Endothelial cell of umbilical vein (primary cell): ENCODE results near the gene GABRR2. TPM values are rescaled to one million over a fixed set of nuclear protein-coding genes. Genes with fewer than 3 reads are reported as not detected.

Experiments used
- BruUV-seq: library from RNA; stranded (reverse); fragments of 400-500 nt; replicated peaks from 2 replicates; lab custom pipeline; 2021; lab: Mats Ljungman, UMichigan
- CTCF ChIA-PET: fragments of 300-600, 350-600 bp; sonication (Branson Sonifier 250); formaldehyde crosslinking; loops from one replicate; lab custom pipeline; 2021; ENCODE audit warnings: antibody characterized with exemption, inconsistent platforms; lab: Charles Lee
- POLR2A ChIA-PET: fragments of 300-600, 350-600 bp; sonication (Branson Sonifier 250); formaldehyde crosslinking; loops from one replicate; lab custom pipeline; 2021; ENCODE audit warnings: antibody characterized with exemption, inconsistent platforms; lab: Charles Lee
- DNase-seq: peaks from one replicate; pipeline ENCODE4 v3.0.0-alpha.2; 2011; ENCODE audit warnings: low read depth, low spot score
- FAIRE-seq: peaks from 2 replicates; lab custom pipeline; 2011; peaks lifted over from hg19 to GRCh38; lab: Jason Lieb, UNC
- H2AFZ ChIP-seq: 2 replicates; pipeline ENCODE4 v1.6.0; 2012; ENCODE audit warnings: low read depth, low read length, control low read depth, inconsistent platforms
- H3K27ac ChIP-seq: 2 replicates; pipeline ENCODE4 v1.5.1; 2011; ENCODE audit warnings: low read depth, mild to moderate bottlenecking, control low read depth, low read length, moderate library complexity; ENCODE audit not compliant: insufficient read depth
- H3K27me3 ChIP-seq, 2 experiments: 2 replicates each; pipeline versions ENCODE4 v1.6.0 to v1.6.1; 2011; ENCODE audit warnings: low read length in 2 of 2, mixed read lengths in 1 of 2; ENCODE audit not compliant: control insufficient read depth in 2 of 2, insufficient read depth in 2 of 2
- H3K36me3 ChIP-seq, 2 experiments: 2 replicates in 1 of 2; 3 replicates in 1 of 2; pipeline ENCODE4 v1.5.1; 2011; ENCODE audit warnings: low read length in 2 of 2, mild to moderate bottlenecking in 1 of 2, moderate library complexity in 1 of 2; ENCODE audit not compliant: control insufficient read depth in 2 of 2, insufficient read depth in 2 of 2; ENCODE audit errors: extremely low read depth in 1 of 2
- H3K4me1 ChIP-seq: 3 replicates; pipeline ENCODE4 v1.5.1; 2011; ENCODE audit warnings: mild to moderate bottlenecking, low read length; ENCODE audit not compliant: control insufficient read depth, insufficient read depth; ENCODE audit errors: extremely low read depth
- H3K4me2 ChIP-seq: 2 replicates; pipeline ENCODE4 v1.6.1; 2011; ENCODE audit warnings: low read length, control low read depth, mixed read lengths; ENCODE audit not compliant: insufficient read depth
- H3K4me3 ChIP-seq, 3 experiments: fragments of 200-600 bp in 1 of 3; sonication (generic), shearing (Covaris generic) in 1 of 3; replicated peaks in 1 of 3; 2 replicates each; pipeline ENCODE4 v1.5.1; 2011 to 2016; ENCODE audit warnings: control low read depth in 3 of 3, low read length in 3 of 3, mild to moderate bottlenecking in 2 of 3, inconsistent platforms in 1 of 3, low read depth in 1 of 3, moderate library complexity in 1 of 3; ENCODE audit not compliant: insufficient read depth in 1 of 3
- H3K79me2 ChIP-seq: 2 replicates; pipeline ENCODE4 v1.6.0; 2012; ENCODE audit warnings: low read length, inconsistent platforms; ENCODE audit not compliant: control insufficient read depth, insufficient read depth
- H3K9ac ChIP-seq: replicated peaks from 2 replicates; pipeline ENCODE3; 2011; ENCODE audit warnings: low read length, control low read depth; ENCODE audit not compliant: insufficient read depth; ENCODE audit errors: extremely low read depth
- H3K9me1 ChIP-seq: replicated peaks from 3 replicates; pipeline ENCODE4 v1.6.0; 2011; ENCODE audit warnings: mild to moderate bottlenecking, low read length; ENCODE audit not compliant: control insufficient read depth, insufficient read depth; ENCODE audit errors: extremely low read depth
- H3K9me3 ChIP-seq: replicated peaks from 2 replicates; pipeline ENCODE4 v1.5.1; 2012; ENCODE audit warnings: low read length, inconsistent platforms; ENCODE audit not compliant: control insufficient read depth, insufficient read depth
- H4K20me1 ChIP-seq: replicated peaks from 2 replicates; pipeline ENCODE3; 2011; ENCODE audit warnings: mild to moderate bottlenecking, low read length; ENCODE audit not compliant: control insufficient read depth, insufficient read depth; ENCODE audit errors: extremely low read depth
- EZH2 ChIP-seq: IDR thresholded peaks from 2 replicates; pipeline ENCODE4 v1.6.1; 2012; ENCODE audit warnings: borderline replicate concordance, low read depth, mild to moderate bottlenecking, moderate library complexity, low read length, inconsistent platforms; ENCODE audit not compliant: severe bottlenecking
- FOS ChIP-seq: IDR thresholded peaks from 2 replicates; pipeline ENCODE4 v1.6.1; 2011; ENCODE audit warnings: mild to moderate bottlenecking, low read length, moderate library complexity, borderline replicate concordance; ENCODE audit not compliant: insufficient read depth
- GATA2 ChIP-seq: IDR thresholded peaks from 2 replicates; pipeline ENCODE4 v1.7.0; 2011; ENCODE audit warnings: low read depth, mild to moderate bottlenecking, moderate library complexity, mixed read lengths, low read length; ENCODE audit not compliant: insufficient read length, insufficient read depth
- JUN ChIP-seq: IDR thresholded peaks from 2 replicates; pipeline ENCODE4 v1.6.1; 2011; ENCODE audit warnings: borderline replicate concordance, low read depth; ENCODE audit not compliant: insufficient read length, insufficient read depth
- MYC ChIP-seq: IDR thresholded peaks from one replicate; pipeline ENCODE4 v1.6.1; 2011; ENCODE audit warnings: mild to moderate bottlenecking, low read depth, low read length
- POLR2A ChIP-seq: IDR thresholded peaks from 2 replicates; pipeline ENCODE4 v1.6.1; 2012; ENCODE audit warnings: low read depth, mild to moderate bottlenecking, control low read depth, low read length
- POLR2AphosphoS5 ChIP-seq: IDR thresholded peaks from 2 replicates; pipeline ENCODE4 v1.6.1; 2012; ENCODE audit warnings: low read depth, mild to moderate bottlenecking, control low read depth, low read length, moderate library complexity; ENCODE audit not compliant: insufficient read depth
- dilution Hi-C: fragments of 300-500 bp; cut with MboI; formaldehyde crosslinking; loops from one replicate; pipeline ENCODE4 v1.15.0; 2019; ENCODE audit warnings: low sequenced_read_pairs; ENCODE audit not compliant: extremely low pct_ligation_motif_present
- intact Hi-C: fragments of 100-400 bp; cut with micrococcal nuclease; formaldehyde crosslinking; loops from one replicate; pipeline ENCODE4 v1.10.0; 2022
- polyA plus RNA-seq, 4 experiments: library from polyadenylated mRNA; depleted of rRNA in 3 of 4; stranded (reverse) in 3 of 4; unstranded in 1 of 4; fragments of >200 nt; gene quantifications; 2 replicates each; pipeline versions ENCODE4 v1.2.1 to v1.2.3, GENCODE V29; 2011 to 2012; ENCODE audit warnings: missing spikeins in 1 of 4
- total RNA-seq: library from RNA; stranded (reverse); gene quantifications from 2 replicates; pipeline ENCODE4 v1.2.3, GENCODE V29; 2021
- TF ChIP-seq, protein P1 (sequence below), 2 donors: IDR thresholded peaks; 1 replicate in 1 of 2; 2 replicates in 1 of 2; pipeline ENCODE4 v1.5.1; 2011; ENCODE audit warnings: low read length in 2 of 2, mild to moderate bottlenecking in 2 of 2, moderate library complexity in 2 of 2, control low read depth in 1 of 2, inconsistent platforms in 1 of 2, low read depth in 1 of 2; ENCODE audit not compliant: insufficient read depth in 1 of 2; ENCODE audit errors: extremely low read depth in 1 of 2
- TF ChIP-seq, protein P2 (sequence below): IDR thresholded peaks from 2 replicates; pipeline ENCODE4 v1.6.1; 2011; ENCODE audit not compliant: insufficient read depth, insufficient read length

The GABRR2 gene
- total and polyA plus RNA-seq, 2 donors (not counting 3 experiments of a cell fraction or from before 2014, with no cell fraction given), result 1.4 to 3.6 TPM

DNA sequence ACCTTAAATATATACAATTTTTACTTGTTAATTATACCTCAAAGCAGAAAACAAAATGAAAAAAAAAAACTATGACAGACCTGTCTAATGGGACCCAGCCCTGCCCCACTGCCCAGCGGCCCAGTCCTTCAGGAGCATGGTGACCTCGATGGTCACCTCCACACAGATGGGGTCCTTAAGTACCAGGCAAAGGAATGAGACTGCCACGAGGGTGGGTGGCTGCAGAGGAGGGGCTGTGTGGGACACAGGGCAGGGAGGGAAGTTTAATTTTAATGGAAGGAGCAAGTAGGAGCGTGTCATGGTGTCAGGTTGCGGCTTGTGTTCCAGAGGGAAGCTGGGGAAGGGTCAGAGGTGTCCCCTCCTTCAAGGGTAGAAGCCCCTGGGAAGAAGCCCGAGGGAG, 28.6 kb downstream of the GABRR2 start:
- ChIA-PET CTCF (interaction anchor here (0.7 to 1.4 kb wide), 2 partner anchors 18 to 26 kb away, joined by 3 read pairs; no protein-coding TSS in a partner anchor), POLR2A (no interaction called here)
- H3K4me3 ChIP-seq, result no peak overlapping the region
- no TSS peak for BruUV-seq
- H3K79me2 ChIP-seq, result no peaks in the 10 kb centered on the region
- peaks cover 4% of the 10 kb centered on the region for H3K4me1 ChIP-seq
- no peaks in the 10 kb centered on the region for H4K20me1 ChIP-seq
- H3K9me1 ChIP-seq, result no peaks in the 10 kb centered on the region
- H3K9ac ChIP-seq, result no peak overlapping the region
- no peak for TF ChIP-seq EZH2
- TF ChIP-seq POLR2A, result no peak
- DNase-seq, result no peak
- no peaks in the 10 kb centered on the region for H3K27me3 ChIP-seq
- no peaks in the 10 kb centered on the region for H3K36me3 ChIP-seq
- no peak overlapping the region for H3K4me2 ChIP-seq
- H2AFZ ChIP-seq, result no peak overlapping the region
- H3K9me3 ChIP-seq, result no peaks in the 10 kb centered on the region
- dilution Hi-C loops (no loop called here), intact Hi-C loops (no loop called here)
- no peak overlapping the region for H3K27ac ChIP-seq
- no peak for FAIRE-seq

DNA sequence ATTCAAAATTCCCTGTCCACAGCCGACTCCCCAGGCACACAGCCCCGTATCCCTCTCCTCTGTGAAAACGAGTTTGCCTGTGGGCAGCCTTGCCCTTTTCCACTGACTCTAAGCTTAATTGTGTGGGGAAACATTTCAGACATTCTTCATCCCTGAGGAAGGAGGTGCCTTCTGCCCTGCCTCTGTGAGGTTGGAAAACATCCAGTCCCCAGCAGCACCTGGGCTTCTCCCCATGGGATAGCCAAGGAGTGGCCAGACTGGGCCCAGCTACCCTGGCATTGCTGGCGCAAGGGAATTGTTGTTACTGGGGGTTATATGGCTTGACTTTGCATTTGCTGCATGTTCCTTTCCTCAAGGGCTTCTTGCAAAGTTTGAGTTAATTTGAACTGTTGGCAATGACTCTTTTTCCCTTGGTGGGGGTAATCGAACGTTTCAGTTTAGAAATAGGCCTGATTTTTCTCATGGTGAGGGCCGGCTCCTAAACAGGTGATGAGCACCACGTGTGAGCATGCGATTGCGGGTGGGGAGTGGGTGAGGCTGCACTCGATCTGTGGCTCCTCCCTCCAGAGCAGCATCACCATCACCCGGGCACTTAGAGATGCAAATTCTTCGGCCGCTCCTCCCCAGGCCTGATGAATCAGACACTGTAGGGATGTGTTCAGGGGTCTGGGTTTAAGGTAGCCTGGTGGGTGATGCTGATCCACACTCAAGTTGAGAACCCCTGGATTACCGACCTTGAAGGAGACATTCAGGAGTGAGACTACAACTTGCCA, 29.9 kb downstream of the GABRR2 start:
- H3K9ac ChIP-seq, result no peak overlapping the region
- no peaks in the 10 kb centered on the region for H3K27me3 ChIP-seq
- H2AFZ ChIP-seq, result no peak overlapping the region
- intact Hi-C loops (no loop called here), dilution Hi-C loops (no loop called here)
- DNase-seq (no peak), FAIRE-seq (no peak)
- no TSS peak for BruUV-seq
- no peaks in the 10 kb centered on the region for H3K36me3 ChIP-seq
- H3K9me3 ChIP-seq, result no peaks in the 10 kb centered on the region
- H3K4me3 ChIP-seq, result no peak overlapping the region
- no peaks in the 10 kb centered on the region for H3K4me1 ChIP-seq
- H3K27ac ChIP-seq, result no peak overlapping the region
- H3K79me2 ChIP-seq, result no peaks in the 10 kb centered on the region
- H3K9me1 ChIP-seq, result no peaks in the 10 kb centered on the region
- POLR2A ChIA-PET, result no interaction called here
- no peaks in the 10 kb centered on the region for H4K20me1 ChIP-seq
- TF ChIP-seq EZH2 (no peak), POLR2AphosphoS5 (no peak), FOS (no peak), GATA2 (no peak), MYC (no peak), JUN (no peak)
- TF ChIP-seq, protein P1, sequence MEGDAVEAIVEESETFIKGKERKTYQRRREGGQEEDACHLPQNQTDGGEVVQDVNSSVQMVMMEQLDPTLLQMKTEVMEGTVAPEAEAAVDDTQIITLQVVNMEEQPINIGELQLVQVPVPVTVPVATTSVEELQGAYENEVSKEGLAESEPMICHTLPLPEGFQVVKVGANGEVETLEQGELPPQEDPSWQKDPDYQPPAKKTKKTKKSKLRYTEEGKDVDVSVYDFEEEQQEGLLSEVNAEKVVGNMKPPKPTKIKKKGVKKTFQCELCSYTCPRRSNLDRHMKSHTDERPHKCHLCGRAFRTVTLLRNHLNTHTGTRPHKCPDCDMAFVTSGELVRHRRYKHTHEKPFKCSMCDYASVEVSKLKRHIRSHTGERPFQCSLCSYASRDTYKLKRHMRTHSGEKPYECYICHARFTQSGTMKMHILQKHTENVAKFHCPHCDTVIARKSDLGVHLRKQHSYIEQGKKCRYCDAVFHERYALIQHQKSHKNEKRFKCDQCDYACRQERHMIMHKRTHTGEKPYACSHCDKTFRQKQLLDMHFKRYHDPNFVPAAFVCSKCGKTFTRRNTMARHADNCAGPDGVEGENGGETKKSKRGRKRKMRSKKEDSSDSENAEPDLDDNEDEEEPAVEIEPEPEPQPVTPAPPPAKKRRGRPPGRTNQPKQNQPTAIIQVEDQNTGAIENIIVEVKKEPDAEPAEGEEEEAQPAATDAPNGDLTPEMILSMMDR (IDR thresholded peaks at IDR 0.05; ENCODE audit: extremely low read depth in 1 of 2, insufficient read depth in 1 of 2, low read depth in 1 of 2, low read length in 2 of 2), result no peak
- TF ChIP-seq, protein P2, sequence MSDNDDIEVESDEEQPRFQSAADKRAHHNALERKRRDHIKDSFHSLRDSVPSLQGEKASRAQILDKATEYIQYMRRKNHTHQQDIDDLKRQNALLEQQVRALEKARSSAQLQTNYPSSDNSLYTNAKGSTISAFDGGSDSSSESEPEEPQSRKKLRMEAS, result no peak
- CTCF ChIA-PET, result no interaction called here
- no peak overlapping the region for H3K4me2 ChIP-seq
